Bronchial epithelial cell (primary cell): ENCODE measurements around the gene UPK1A. TPM values are rescaled to one million over a fixed set of nuclear protein-coding genes. Genes with fewer than 3 reads are reported as not detected.

Experiments
- DNase-seq: peaks from one replicate; pipeline ENCODE4 v3.0.0-alpha.2; 2010; ENCODE audit warnings: low read depth
- FAIRE-seq: peaks from 2 replicates; lab custom pipeline; 2011; peaks lifted over from hg19 to GRCh38; lab: Jason Lieb, UNC
- H3K27me3 ChIP-seq: 2 replicates; pipeline ENCODE4 v1.5.1; 2011; ENCODE audit warnings: low read length; ENCODE audit not compliant: control insufficient read depth, insufficient read depth
- H3K36me3 ChIP-seq: 2 replicates; pipeline ENCODE4 v1.5.1; 2011; ENCODE audit warnings: low read length; ENCODE audit not compliant: control insufficient read depth, insufficient read depth
- H3K4me3 ChIP-seq: 2 replicates; pipeline ENCODE4 v1.5.1; 2011; ENCODE audit warnings: mild to moderate bottlenecking, low read depth, low read length, control low read depth
- total RNA-seq: library from RNA; depleted of rRNA; stranded (reverse); fragments of >200 nt; gene quantifications from 2 replicates; pipeline ENCODE4 v1.2.1, GENCODE V29; 2014
- TF ChIP-seq, protein P1 (sequence below): IDR thresholded peaks from 2 replicates; pipeline ENCODE4 v1.5.1; 2011; ENCODE audit warnings: mild to moderate bottlenecking, moderate library complexity, low read length, control low read depth, inconsistent platforms; ENCODE audit not compliant: insufficient read depth, severe bottlenecking

The UPK1A gene
- total RNA-seq, 1 donor from 2014 or later = not detected

DNA sequence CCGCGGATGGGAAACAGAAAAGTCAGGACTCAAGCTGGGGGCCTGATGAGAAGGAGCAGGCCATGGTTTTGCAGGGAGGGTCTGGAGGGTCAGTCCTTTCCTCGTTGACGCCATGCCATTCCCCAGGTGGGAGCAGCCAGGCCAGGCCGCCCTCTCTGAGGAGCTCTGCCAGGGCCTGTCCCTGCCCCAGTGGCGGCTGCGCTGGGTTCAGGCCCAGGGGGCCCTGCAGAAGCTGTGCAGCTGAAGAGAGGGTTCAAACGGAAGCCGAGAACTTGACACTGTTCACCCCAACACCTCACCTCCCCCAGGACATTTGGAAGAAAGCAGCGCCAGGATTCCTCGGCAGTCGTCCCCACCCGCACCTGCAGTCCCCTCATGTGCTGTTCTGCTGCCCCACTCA lies 43.6 kb upstream of the UPK1A start:
- TF ChIP-seq, protein P1, sequence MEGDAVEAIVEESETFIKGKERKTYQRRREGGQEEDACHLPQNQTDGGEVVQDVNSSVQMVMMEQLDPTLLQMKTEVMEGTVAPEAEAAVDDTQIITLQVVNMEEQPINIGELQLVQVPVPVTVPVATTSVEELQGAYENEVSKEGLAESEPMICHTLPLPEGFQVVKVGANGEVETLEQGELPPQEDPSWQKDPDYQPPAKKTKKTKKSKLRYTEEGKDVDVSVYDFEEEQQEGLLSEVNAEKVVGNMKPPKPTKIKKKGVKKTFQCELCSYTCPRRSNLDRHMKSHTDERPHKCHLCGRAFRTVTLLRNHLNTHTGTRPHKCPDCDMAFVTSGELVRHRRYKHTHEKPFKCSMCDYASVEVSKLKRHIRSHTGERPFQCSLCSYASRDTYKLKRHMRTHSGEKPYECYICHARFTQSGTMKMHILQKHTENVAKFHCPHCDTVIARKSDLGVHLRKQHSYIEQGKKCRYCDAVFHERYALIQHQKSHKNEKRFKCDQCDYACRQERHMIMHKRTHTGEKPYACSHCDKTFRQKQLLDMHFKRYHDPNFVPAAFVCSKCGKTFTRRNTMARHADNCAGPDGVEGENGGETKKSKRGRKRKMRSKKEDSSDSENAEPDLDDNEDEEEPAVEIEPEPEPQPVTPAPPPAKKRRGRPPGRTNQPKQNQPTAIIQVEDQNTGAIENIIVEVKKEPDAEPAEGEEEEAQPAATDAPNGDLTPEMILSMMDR = no peak
- DNase-seq (no peak), FAIRE-seq (no peak)
- Histone ChIP-seq H3K36me3 (peaks cover 2% of the 10 kb centered on the region), H3K27me3 (no peaks in the 10 kb centered on the region), H3K4me3 (no peak overlapping the region)

DNA sequence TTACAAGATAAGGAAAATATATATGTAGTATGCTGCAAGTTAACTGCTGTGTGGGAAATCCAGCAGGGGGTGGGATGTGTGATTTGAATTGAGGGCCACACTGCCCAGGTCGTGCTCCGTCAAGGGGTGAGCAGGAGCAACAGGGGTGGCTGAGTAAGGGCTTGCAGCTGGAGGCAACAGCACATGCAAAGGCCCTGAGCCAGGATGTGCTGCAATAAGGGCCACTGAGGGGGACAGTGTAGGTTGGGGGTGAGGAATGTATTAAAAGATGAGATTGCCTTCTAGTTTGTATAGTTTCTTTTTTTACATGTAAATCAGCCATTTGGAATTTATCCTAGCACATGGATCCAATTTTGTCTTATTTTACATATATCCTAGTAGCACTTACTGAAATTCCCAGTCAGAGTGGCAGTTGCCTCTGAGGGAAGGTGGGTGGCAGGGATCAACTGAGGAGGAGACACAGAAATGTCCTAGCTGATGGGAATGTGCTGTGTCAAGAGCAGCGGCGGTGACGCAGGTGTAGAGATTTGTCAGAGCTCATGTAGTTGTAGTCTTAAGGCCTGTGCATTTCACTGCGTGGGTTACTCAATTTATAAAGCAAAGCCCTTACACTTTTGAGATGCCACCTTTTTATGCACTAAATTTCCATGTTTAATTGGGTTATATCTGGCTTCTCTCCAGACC lies 42.8 kb upstream of the UPK1A start:
- TF ChIP-seq, protein P1 = no peak
- H3K36me3 ChIP-seq = peaks cover 2% of the 10 kb centered on the region
- H3K27me3 ChIP-seq = no peaks in the 10 kb centered on the region
- DNase-seq (no peak), FAIRE-seq (no peak)
- H3K4me3 ChIP-seq = no peak overlapping the region

DNA sequence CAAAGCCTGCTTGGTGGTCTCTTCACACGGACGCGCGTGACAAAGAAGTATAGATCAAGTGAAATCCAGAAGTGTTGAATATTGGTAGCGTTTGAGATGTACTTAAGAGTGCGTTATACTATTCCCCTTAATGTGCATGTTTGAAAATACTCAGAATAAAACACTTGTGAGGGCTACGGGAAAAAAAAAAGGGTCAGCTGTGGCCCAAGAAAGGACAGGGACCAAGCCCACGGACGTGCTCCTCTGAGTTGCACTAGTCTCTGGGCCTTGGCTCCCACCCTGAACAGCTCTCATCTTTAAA lies 38.1 kb upstream of the UPK1A start:
- FAIRE-seq (no peak), DNase-seq (no peak)
- Histone ChIP-seq H3K36me3 (peaks cover 17% of the 10 kb centered on the region), H3K27me3 (no peaks in the 10 kb centered on the region), H3K4me3 (peak overlapping the region; percentile 57)
- TF ChIP-seq, protein P1 = no peak

DNA sequence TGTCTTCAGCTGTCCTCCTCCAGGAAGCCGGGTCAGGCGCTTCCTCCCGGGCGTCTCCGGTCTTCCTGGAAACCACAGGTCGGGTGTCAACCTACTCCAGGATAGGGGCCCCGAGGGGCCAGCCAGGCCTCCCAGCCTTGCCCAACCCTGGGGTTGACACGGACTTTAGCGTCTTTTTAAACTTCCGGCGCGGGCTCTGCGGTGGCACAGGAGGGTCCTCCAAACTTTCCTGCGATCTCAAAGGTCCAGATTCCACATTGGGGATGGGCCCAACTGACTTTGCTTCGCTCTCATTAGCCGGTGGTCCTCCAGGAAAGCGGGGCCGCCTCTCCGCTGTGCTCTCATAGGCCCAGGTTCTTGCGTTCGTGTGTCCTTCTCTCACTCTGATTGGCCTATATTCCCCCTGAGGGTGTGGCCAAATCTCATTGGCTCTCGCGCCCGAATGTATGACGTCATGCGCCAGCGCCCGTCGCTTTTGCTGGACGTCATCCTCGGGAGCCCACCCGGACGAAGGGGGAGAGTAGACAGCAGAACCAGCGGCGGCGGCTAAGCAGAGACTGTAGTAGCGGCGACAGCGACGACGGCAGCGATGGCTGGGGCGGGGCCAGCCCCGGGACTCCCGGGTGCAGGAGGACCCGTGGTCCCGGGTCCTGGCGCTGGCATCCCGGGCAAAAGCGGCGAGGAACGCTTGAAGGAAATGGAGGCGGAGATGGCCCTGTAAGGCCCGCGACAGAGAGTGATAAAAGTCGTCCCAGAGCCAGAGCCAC lies 37.6 kb upstream of the UPK1A start, which contains the start of gene RBM42:
Gene RBM42 (plus strand): TSS at position 472 of the 767 bp plus-strand sequence. CDS start 118 bp downstream, at position 590.
- DNase-seq = peak; percentile 95
- Histone ChIP-seq H3K27me3 (no peaks in the 10 kb centered on the region), H3K4me3 (peak within 1 kb of the TSS; percentile 57), H3K36me3 (peaks cover 17% of the 10 kb centered on the region)
- FAIRE-seq = no peak
- TF ChIP-seq, protein P1 = no peak

DNA sequence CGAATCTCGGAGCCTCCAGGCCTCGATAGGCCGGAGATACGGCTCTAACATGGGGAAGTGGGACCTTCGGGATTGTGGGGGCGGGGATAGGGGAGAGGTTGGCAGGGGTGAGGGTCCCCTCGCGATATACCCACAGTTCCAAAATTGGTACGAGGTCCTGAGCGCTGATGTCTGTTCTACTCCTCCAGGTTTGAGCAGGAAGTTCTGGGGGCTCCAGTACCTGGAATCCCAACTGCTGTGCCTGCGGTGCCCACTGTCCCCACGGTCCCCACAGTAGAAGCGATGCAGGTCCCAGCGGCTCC lies 37.0 kb upstream of the UPK1A start:
- no peak for FAIRE-seq
- TF ChIP-seq, protein P1 = no peak
- Histone ChIP-seq H3K36me3 (peaks cover 22% of the 10 kb centered on the region), H3K4me3 (peak overlapping the region; percentile 57), H3K27me3 (no peaks in the 10 kb centered on the region)
- DNase-seq = no peak
